Right lobe of liver (tissue), 6 donors: ENCODE results near the gene INHBC. TPM values are rescaled to one million over a fixed set of nuclear protein-coding genes. Genes with fewer than 3 reads are reported as not detected.

ENCODE experiments used
- ATAC-seq, 4 donors: fragments of 200-7000 bp; cut with Tn5 transposase; one replicate each; pipeline ENCODE4 v1.9.1; 2020; ENCODE audit warnings: mild to moderate bottlenecking in 4 of 4, moderate library complexity in 4 of 4
- DNase-seq, 3 donors: peaks; one replicate each; pipeline ENCODE4 v3.0.0-alpha.2; 2020
- H3K27ac ChIP-seq, 3 donors: fragments of 200-600 bp; one replicate each; pipeline ENCODE4 v1.8.0; 2022
- H3K27me3 ChIP-seq, 2 donors: fragments of 200-600 bp; one replicate each; pipeline ENCODE4 v1.8.0; 2022
- H3K36me3 ChIP-seq, 4 donors: fragments of 200-600 bp; sonication (generic) in 1 of 4; one replicate each; pipeline versions ENCODE4 v1.5.1 to v1.8.0; 2017 to 2022; ENCODE audit warnings: control low read depth in 1 of 4
- H3K4me1 ChIP-seq, 4 donors: fragments of 200-600 bp; sonication (generic) in 1 of 4; one replicate each; pipeline versions ENCODE4 v1.5.1 to v1.8.0; 2017 to 2022; ENCODE audit warnings: control low read depth in 1 of 4
- H3K4me3 ChIP-seq, 3 donors: fragments of 200-600 bp; one replicate each; pipeline ENCODE4 v1.8.0; 2022
- H3K9me3 ChIP-seq, 4 donors: fragments of 200-600 bp; sonication (generic) in 1 of 4; one replicate each; pipeline versions ENCODE4 v1.5.1 to v1.8.0; 2017 to 2022; ENCODE audit warnings: control low read depth in 1 of 4
- CTCF ChIP-seq, 4 donors: fragments of 200-600 bp in 3 of 4; fragments of 450-650 bp in 1 of 4; IDR thresholded peaks; one replicate each; pipeline versions ENCODE4 v1.5.1 to v1.8.0; 2016 to 2022; ENCODE audit warnings: antibody characterized with exemption in 4 of 4, mild to moderate bottlenecking in 2 of 4
- POLR2A ChIP-seq: fragments of 450-650 bp; IDR thresholded peaks from one replicate; pipeline ENCODE4 v1.6.1; 2017; ENCODE audit warnings: antibody characterized with exemption, mild to moderate bottlenecking
- WGBS: methylation state at CpG from one replicate; pipeline ENCODE4 v1.1.6; 2018; ENCODE audit warnings: low coverage, low lambda C conversion rate; ENCODE audit not compliant: insufficient coverage; ENCODE audit errors: missing lambda C conversion rate; 5-methylcytosine and 5-hydroxymethylcytosine counted together
- intact Hi-C, 2 donors: fragments of 100-400 bp; cut with DNase I; formaldehyde crosslinking; loops; one replicate each; pipeline versions ENCODE4 v1.11.2 to v1.14.1; 2022
- total RNA-seq, 6 experiments: library from RNA; depleted of rRNA in 2 of 6; stranded (reverse); fragments of >200 nt in 2 of 6; fragmentation: NEBNext Ultra II Directional in 3 of 6; extraction: Animal tissue kit (Norgen Biotek cat#: 25700) in 3 of 6; gene quantifications; one replicate each; pipeline versions ENCODE4 v1.1.0 to v1.2.4, GENCODE V29; 2016 to 2023
- donor health status: DM: no; HTN: yes; CAD: no.
- donor health status: DM: no; HTN: no; CAD: no.
- donor health status: DM: no; HTN: no; CAD: no.
- donor health status: DM: no; HTN: yes; CAD: no.
- donor health status: DM: no; HTN: yes; CAD: no.

Gene INHBC
- total RNA-seq, 6 experiments from 2014 or later = 14.7 to 123 (median 63.6) TPM

DNA sequence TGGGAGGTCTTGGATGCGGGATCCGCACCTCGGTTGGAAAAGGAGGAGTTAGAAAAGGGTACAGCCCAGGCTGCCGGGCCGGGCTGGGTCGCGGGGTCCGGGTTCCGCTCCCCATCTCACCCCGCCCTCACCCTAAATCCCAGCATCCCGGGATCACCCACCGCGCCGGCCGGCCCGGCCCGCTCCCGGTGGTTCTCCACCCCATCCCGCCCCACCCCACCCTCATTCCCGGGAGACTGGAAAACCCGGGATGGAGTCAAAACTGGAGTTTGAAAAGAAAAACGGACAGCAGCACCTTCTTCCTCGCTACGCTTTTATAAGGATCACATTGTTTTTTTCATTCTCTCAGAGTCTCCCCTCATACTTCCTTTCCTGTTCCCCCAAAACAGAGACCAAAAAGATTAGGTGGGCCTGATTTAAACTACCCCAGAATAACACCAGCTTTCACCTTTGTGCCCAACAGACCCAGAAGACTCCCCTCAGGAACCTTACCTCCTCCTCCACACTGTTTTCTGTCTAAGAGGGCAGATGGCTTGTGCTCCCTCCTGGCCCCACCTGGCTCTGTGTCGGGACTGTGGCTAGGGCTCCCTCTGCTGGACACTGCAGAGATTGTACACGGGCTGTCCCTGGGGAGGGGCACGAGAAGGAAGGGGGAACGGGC is 27.8 kb downstream of the INHBC start:
- 0% methylated on average over 9 of the region's 28 CpGs for WGBS
- DNase-seq = peak; percentile 84 to 87 (median 85)

DNA sequence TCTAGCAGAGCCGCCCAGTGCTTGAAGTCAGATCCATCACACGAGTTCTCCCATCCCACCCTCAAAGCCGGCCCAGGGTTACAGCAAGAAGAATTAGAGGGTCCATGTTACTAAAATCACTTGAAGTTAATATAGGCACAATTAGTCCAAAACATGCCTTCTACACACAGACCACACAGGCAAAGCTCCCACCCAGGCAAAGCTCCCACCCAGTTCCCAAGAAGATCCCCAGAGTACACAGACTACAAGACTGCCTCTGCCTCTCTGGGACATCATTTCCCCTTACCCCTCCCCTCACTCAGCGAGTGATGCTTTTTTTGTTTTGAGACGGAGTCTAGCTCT is 28.3 kb downstream of the INHBC start:
- ATAC-seq (no peak), DNase-seq (no peak)
- Histone ChIP-seq H3K27me3 (no peaks in the 10 kb centered on the region), H3K36me3 (no peaks in the 10 kb centered on the region), H3K27ac (no peak overlapping the region), H3K4me1 (peaks cover 0 to 26% (median 1%) of the 10 kb centered on the region in 4 donors), H3K4me3 (no peak overlapping the region), H3K9me3 (no peaks in the 10 kb centered on the region)
- TF ChIP-seq POLR2A (no peak), CTCF (IDR thresholded peaks at IDR 0.05) (no peak)
- WGBS = 60% methylated on average over 1 of the region's 5 CpGs
- intact Hi-C loops = no loop called here

More for the DNA sequence above, 27.8 kb downstream of the INHBC start:
- intact Hi-C loops = no loop called here
- TF ChIP-seq POLR2A = peak; percentile 5
- TF ChIP-seq CTCF (IDR thresholded peaks at IDR 0.05) = peak; percentile 94 to 95 (median 95)
- ATAC-seq = peak; percentile 66 to 79 (median 77)
- Histone ChIP-seq H3K27ac (peak overlapping the region; percentile 30 to 53 (median 49)), H3K4me3 (peak overlapping the region; percentile 36 to 53 (median 44)), H3K36me3 (no peaks in the 10 kb centered on the region), H3K9me3 (no peaks in the 10 kb centered on the region), H3K27me3 (no peaks in the 10 kb centered on the region), H3K4me1 (peaks cover 0 to 31% (median 1%) of the 10 kb centered on the region in 4 donors)

GRCh38 chr12:57464569-57464968 is 30.0 kb downstream of the INHBC start:
- intact Hi-C loops = no loop called here
- DNase-seq (no peak), ATAC-seq (no peak)

GRCh38 chr12:57465030-57465746 is 30.6 kb downstream of the INHBC start:
- H3K27me3 ChIP-seq = no peaks in the 10 kb centered on the region
- no peaks in the 10 kb centered on the region for H3K36me3 ChIP-seq
- 74% methylated on average over 4 of the region's 6 CpGs for WGBS
- ATAC-seq = no peak
- H3K9me3 ChIP-seq = no peaks in the 10 kb centered on the region
- TF ChIP-seq POLR2A (no peak), CTCF (IDR thresholded peaks at IDR 0.05) (no peak)
- H3K27ac ChIP-seq = no peak overlapping the region
- intact Hi-C loops = no loop called here
- no peak for DNase-seq
- H3K4me3 ChIP-seq = no peak overlapping the region
- peaks cover 0 to 18% (median 0%) of the 10 kb centered on the region in 4 donors for H3K4me1 ChIP-seq

More at GRCh38 chr12:57464569-57464968, 30.0 kb downstream of the INHBC start:
- Histone ChIP-seq H3K27me3 (no peaks in the 10 kb centered on the region), H3K4me1 (peaks cover 0 to 18% (median under 1%) of the 10 kb centered on the region in 4 donors), H3K27ac (no peak overlapping the region), H3K9me3 (no peaks in the 10 kb centered on the region), H3K36me3 (no peaks in the 10 kb centered on the region), H3K4me3 (no peak overlapping the region)
- WGBS = 85% methylated on average over 11 of the region's 12 CpGs
- TF ChIP-seq POLR2A = no peak
- TF ChIP-seq CTCF (IDR thresholded peaks at IDR 0.05) = no peak
